SK-N-DZ (cell line): Measurements from ENCODE around the gene WNT3A.

ENCODE experiments used
- DNase-seq: peaks from one replicate; pipeline ENCODE4 v3.0.0-alpha.2; 2015; ENCODE audit warnings: low spot score

WNT3A gene

DNA sequence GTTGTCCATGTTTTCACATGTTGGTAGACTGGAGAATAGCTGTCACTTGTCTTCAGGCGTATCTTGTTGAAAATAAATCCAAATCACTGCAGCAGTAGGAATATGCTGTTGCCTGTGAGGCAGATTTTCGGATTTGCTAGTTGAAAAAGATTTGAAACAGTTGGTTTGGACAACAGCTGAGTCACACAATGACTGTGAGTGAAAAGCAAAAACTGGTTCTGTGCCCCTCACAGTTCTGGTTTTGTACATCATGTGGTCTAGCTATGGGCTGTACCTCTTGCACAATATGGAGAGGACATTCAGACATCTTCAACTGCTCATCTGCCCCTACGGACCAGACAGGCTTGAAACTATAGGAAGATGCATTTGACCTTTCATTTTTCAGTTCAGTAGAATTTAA, 77.5 kb downstream of the WNT3A start:
- no peak for DNase-seq

GRCh38 chr1:228084797-228085196, 78.0 kb downstream of the WNT3A start:
- DNase-seq: no peak

GRCh38 chr1:228085287-228085951, 78.6 kb downstream of the WNT3A start:
- DNase-seq: no peak

DNA sequence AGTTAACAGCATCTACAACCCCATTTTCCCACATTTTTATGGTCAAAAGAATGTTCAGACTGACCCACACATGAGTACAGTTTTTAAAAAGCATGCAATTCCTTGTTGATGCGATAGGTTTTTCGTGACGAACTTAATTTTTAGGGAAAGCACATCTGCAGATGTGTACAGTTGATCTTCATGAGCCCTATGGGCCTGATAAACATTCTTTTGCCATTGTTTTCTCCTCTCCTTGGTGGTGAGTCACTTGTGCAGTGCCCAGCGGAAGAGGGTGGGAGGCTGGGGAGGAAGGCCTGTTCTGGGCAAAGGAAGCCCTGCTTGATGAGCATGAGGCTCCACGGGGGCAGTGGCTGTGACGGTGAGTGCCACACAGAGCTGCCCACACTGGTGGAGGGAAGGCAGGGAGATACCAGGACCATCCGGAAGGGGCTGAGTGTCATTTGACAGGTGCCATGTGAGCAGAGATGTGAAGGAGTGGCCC, 81.0 kb downstream of the WNT3A start:
- DNase-seq: no peak

- DNase-seq: no peak
Observed at GRCh38 chr1:228088586-228089498, 82.0 kb downstream of the WNT3A start.

DNA sequence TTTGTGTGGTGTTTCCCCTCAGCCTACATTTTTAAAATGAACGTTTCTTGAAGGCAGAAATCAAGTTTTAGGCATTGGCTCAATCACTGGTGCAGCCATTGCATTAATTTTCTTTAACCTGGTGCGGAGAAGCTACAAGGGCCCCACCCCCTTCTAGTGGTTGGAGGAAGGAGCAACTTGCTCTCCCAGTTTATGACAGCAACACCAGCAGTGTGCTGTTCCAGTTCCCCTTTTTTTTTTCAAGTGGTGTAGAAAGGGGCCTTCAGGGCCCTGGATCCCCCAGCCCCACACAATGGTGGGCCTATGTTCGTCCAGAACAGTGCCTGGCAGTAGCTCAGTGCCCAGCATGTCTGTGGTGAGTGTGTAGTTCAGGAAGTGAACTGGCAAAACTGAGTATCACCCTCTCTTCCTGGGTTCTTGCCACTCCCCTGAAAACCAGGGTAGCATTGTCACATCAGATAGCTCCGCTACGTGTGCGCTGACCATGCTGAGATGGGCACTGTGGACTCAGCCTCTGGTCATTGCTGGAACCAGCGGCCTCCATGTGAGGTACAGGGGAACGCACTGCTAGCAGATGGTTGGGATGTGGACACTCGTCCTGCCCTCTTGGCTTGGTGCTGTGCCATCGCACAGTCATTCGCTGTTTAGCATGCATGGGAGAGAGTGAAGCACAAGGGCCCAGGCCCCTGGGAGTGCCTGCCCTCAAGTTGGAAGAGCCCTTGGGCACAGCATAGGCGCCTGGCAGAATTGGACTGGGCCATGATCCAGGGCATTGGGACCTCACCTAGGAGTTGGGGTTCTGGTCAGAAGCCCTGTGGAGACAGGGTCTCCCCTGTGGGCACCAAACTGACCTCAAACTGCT, 83.0 kb downstream of the WNT3A start:
- no peak for DNase-seq

DNA sequence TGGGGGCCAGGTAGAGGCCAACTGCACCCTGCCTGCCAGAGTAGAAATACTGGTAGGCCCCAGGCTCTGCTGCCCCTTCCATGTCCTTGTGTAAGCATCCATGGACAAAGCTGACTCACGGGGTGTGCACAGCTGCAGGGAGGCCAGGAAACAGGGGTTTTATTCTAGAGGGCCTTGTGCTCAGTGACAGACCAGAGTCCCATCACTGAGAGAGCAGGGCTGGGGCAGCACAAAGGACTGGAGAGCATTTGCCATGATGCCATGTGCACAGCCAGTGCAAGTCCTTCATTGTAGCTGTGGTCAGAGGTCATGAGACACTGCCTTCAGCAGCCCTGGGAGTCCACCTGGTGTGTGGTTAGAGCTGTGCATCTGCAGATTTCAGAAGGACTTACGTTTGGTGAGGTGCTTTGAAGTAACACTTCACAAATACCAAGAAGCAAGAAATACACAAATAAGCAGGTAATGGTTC, 83.8 kb downstream of the WNT3A start:
- no peak for DNase-seq

DNA sequence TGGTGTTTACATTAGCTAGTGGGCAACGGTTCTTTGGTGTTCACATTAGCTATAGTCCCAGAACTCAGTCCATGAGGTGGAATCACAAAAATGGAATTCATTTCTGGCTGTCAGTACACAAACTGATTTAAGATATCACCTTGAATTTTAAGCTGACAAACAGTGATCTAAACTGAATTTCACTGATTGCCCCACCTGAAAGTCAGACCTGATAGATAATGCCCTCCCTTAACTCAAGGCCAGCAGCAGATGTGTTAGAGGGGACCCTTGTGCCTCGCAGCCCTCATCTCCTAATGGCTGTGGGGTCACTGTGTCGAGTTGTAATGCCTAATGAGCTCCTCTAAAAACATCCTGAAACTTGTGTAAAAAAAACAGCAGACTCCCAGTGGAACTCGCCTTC, 84.3 kb downstream of the WNT3A start:
- DNase-seq: no peak

DNA sequence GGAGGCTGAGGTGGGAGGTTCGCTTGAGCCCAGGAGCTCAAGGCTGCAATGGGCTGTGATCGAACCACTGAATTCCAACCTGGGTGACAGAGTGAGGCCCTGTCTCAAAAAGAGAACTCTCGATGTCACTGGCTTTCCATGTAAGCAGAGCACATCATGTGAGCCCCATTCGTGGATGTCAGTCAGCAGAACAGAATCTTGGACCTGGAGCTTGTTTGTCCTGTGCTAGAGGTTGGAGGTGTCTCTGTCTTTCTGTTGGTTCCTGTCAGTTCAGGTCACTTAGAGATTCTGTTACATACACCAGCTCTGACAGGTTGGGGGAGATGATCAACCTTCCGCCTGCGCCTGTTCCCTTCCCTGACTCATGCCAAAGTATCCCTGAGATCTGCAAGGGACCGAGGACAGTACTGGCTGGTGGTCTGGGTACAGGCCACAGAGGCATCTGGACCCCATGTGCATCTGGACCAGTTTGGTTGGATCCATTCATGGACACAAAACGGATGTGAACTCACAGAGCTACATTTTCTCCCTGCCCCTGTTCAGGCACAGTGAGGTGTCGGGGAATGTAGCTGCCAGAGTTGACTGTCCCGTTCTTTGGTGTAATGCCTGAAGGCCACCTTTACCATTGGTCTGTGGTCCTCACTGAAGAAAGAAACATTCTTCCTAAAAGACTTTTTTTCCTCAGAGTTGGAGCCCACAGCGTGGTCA, 85.7 kb downstream of the WNT3A start:
- no peak for DNase-seq

DNA sequence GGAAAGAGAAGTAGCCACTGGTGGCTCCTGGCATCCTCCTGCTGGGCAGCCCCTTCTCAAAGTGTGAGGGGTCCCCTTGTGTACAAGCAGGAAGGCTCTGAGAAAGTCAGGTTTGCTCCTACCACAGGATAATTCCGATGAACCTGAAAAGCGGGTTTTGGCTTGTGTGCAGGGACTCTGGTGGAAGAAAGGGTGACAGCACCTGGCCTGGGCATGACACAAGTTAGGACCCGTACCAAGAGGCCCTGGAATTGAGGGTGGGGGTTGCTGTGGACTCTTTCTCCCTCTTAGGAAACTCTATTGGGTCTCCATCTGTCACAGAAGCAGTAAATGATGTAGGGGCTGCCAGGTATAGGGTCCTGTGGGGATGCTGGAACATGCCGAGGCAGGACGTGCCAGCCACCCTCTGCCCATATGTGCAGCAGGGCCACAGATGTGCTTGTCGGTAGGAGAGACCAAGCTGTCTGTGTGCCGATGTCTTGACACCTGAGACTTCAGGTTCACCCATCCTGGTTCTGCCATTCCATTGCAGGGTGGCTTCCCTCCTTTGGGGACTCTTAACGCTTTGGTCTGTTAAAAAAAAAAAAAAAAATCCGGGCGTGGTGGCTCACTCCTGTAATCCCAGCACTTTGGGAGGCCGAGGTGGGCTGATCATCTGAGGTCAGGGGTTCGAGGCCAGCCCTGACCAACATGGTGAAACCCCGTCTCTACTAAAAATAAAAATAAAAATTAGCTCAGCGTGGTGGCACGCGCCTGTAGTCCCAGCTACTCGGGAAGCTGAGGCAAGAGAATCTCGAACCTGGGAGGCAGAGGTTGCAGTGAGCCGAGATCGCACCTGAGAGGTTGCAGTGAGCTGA, 86.5 kb downstream of the WNT3A start:
- no peak for DNase-seq

- DNase-seq: no peak
Observed at GRCh38 chr1:228094432-228095016, 87.7 kb downstream of the WNT3A start.

DNA sequence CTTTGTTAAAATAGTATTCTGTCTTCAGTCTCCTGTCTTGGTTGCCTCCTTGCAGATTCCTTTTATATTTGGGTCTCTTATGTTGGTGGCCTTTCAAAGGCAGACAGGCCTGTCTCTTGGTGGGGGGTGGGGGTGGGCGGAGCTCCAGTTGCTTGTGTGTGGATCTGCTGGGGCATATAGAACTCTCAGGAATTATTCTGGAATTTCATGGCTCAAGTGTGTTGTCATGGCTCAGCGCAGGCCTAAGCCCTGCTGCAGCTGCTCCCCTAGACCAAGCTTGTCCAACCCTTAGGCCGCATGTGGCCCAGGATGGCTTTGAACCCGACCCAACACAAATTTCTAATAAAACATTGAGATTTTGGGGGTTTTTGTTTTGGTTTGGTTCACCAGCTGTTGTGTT, 88.4 kb downstream of the WNT3A start:
- no peak for DNase-seq

DNA sequence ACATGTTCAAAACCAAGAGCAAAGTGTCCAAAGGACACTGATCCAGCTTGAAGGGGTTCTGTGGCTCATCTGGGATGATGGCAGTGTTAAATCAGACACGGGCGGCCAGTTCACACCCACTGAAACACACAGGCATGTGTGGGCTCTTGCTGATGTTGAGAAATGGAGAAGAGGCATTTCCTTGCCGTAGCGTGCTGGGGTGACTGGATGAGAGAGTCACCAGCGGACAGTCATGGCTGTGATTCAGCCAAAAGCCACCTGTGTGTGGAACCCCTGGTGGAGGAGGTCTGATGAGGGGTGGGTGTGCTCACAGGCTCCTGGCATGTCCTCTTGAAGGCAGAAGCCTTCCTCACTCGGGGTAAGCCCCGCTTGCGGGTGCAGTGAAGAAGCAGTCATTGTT, 89.1 kb downstream of the WNT3A start:
- DNase-seq: no peak

DNA sequence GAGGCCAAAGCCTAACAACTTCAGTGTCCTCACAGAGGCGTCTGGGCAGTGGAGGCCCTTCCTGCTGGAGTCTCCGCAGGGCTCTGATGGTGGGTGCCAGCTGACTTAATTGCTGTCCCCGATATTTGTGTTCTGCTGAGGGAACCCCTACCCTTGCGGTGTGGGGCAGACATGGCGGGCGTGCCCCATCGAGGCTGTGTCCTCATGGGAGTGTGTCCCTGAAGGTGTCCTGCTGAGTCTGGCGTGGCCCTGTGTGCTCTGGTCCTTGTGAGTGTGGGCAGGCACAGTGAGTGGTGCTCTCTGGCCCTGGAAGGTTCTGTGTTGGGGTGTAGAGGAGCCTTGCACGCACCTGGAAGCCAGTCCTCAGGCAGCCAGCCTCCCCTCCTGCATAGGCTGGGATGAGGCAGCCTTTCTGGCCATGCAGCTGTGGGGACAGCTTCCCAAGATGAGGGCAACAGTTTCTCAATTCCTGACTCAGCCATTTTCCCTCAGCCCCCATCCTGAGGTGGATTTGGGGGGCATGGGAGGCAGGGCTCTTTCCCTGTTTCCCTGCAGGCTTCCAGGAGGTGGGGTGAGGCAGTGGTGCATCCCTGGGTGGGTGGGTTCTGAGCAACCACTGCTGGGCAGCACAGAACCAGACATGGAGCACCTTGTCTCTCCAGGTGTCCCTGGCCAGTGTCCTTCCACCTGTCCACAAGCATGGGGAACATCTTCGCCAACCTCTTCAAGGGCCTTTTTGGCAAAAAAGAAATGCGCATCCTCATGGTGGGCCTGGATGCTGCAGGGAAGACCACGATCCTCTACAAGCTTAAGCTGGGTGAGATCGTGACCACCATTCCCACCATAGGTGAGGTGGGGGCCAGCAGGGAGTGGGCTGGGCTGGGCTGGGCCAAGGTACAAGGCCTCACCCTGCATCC, 89.9 kb downstream of the WNT3A start:
- no peak for DNase-seq

DNA sequence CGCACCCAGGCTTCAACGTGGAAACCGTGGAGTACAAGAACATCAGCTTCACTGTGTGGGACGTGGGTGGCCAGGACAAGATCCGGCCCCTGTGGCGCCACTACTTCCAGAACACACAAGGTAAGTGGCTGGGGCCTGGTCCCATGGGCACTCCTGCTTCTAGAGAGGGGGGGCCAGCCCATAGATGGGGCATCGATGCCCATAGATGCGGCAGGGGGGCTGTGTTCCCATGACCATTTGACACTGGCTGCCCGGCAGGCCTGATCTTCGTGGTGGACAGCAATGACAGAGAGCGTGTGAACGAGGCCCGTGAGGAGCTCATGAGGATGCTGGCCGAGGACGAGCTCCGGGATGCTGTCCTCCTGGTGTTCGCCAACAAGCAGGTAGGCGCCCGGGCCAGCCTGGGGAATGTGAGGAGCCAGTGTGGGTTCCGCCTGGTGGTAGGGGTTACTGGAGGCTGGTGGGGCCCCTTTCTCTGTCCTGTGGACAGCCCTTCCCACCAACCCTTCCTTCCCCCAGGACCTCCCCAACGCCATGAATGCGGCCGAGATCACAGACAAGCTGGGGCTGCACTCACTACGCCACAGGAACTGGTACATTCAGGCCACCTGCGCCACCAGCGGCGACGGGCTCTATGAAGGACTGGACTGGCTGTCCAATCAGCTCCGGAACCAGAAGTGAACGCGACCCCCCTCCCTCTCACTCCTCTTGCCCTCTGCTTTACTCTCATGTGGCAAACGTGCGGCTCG, 90.7 kb downstream of the WNT3A start:
- no peak for DNase-seq

GRCh38 chr1:228098323-228098931, 91.6 kb downstream of the WNT3A start:
- no peak for DNase-seq

GRCh38 chr1:228099331-228099732, 92.5 kb downstream of the WNT3A start:
- DNase-seq: no peak
